ENCODE data around the gene SAMHD1.
"Not testable (repeated sequence)": the region's sequence is repeated elsewhere in the genome, so short reads cannot be mapped to it uniquely, and the experiment has no call there.

The SAMHD1 gene

DNA sequence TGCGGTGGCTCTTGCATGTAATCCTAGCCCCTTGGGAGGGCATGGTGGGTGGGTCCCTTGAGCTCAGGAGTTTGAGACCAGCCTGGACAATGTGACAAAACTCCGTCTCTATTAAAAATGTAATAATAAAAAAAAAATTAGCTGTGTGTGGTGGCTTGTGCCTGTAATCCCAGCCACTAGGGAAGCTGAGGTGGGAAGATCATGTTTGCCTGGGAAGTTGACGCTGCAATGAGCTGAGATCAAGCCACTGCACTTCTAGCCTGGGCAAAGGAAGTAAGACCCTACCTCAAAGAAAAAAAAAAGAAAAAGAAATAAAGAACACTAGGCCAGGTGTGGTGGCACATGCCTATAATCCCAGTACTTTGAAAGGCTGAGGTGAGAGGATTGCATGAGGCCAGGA, 4.5 kb upstream of the SAMHD1 start:
- DNase-seq (ENCODE audit: low read depth): no peak

DNA sequence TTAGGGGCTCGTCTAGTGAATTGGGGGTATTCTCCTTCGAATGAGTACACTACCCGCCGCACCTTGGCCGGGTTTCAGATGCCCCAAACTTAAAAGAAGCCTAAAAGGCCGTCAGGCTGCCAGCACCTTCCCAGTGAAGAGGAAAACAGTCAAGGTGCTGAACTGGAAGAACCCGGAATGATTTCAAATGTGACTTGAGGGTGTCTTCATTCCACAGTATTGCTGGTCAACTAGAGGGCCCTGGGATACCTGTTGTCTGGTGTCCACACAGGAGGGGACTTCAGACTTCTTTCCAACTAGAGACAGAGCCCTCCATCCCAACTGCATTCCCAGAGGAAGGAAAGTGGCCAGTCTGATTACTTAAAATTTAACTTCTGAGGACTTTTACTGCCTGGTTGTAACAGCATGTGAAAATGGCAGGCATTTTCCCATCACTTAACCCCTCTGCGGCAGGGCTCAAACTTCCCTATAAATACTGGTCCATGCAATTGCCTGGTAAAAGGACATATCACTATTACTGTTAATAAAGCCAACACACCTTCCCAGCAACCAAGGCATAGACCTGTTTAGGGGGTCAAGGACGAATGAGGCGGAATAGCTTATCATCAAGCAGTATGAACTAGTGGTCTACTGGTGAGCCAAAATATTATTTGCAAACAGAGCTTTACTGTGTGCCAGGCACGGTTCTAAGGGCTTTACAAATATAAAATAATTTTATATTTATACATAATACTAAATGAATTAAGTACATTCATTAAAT, 651 bp upstream of the SAMHD1 start:
- DNase-seq (ENCODE audit: low read depth): no peak

DNA sequence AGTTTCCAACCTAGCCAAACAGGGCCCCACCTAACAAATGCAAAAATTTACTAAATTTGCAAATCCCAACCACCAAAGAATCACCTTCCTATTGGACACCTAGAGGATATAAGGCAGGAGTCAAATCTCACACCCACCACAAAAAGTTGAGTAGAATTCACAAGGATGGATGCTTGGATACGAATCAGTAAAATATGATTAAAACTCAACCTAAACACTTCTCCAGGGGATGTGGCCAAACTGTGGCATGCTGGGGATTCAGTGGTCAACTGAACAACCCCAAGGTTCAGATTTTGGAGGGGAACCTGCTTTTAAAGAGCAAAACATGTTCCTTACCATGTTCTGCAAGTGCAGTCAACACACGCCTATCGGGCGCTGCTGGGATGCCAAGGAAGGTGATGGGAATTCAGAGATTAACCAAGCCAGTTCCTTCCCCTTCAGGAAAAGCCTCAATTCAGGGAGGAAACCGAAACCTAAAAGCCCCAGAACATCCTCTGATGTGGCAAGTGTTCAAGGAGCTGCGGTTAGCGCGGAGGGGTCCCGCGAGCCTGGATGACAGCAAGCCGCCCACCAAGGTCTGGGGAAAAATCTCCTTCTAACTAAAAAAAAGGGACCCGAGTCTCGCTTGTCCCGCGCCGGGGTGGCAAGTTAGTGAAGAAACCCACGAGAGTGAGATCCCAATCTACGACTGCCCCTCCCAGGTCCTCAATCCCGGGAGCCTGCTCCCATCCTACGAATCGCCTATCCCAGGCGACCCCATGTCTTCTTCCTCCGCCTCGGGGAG, 902 bp downstream of the SAMHD1 start:
- DNase-seq (ENCODE audit: low read depth): no peak

DNA sequence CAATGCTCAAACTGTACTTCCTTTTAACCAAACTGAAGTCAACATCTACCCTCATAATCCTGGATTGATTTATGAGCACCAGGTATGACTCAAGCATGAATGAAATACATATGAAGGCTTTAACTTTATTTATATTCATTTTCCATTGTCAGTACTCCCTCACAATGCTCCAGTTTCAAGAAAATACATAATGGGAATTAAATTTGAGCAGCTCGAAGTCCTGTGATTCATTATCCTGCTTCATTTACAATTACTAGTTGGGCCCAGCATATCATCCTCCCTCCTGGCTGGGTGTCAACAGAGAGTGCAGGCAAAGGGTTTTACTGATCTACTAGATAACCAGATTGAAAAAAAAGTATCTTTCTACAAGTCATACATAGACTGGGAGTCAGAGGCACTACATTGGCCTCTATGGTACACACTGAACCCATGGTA, 10.1 kb downstream of the SAMHD1 start:
- no peak for DNase-seq (ENCODE audit: low read depth)

DNA sequence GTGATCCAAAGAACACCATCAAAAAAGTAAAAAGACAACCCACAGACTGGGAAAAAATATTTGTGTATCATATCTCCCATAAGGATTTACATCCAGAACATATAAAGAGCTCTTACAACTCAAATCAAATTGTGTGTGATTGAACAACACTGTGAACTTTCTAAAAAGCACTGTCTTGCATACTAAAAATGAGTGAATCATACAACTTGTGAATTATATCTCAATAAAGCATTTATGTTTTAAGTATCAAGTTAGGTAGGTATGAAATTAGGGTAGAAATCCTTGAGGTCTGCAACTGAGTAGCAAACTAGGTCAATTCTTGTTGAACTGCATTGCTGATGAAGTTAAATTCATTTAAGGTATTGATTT, 14.1 kb downstream of the SAMHD1 start:
- DNase-seq (ENCODE audit: low read depth): no peak

DNA sequence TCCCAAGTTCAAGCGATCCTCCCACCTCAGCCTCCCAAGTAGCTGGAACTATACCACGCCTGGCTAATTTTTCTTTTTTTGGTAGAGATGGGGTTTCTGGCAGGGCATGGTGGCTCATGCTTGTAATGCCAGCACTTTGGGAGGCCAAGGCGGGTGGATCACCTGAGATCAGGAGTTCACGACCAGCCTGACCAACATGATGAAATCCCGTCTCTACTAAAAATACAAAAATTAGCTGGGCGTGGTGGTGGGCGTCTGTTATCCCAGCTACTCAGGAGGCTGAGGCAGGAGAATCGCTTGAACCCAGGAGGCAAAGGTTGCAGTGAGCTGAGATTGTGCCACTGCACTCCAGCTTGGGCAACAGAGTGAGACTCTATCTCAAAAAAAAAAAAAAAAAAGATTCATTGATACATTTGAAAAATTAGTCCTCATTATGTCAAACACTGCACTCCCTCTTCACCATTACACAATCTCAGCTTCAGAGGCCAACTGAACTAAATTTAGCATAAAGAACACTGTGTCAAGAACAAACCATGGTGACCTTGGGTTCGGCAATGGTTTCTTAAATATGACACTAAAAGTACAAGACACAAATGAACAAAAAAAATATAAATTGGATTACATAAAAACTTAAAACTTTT, 14.6 kb downstream of the SAMHD1 start:
- DNase-seq (ENCODE audit: low read depth): not testable (repeated sequence)

DNA sequence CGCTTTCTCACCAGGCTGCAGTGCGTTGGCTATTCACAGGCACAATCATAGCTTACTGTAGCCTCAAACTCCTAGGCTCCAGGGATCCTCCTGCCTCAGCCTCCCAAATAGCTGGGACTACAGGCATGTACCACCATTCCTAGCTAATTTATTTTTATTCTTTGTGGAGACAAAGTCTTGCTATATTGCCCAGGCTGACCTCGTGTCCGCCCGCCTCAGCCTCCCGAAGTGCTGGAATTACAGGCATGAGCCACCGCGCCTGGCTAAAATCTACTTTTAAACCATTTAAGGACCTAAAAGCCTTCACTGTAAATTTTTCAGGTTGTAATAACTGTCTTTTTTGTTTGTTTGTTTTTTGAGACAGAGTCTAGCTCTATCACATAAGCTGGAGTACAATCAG, 15.2 kb downstream of the SAMHD1 start:
- no peak for DNase-seq (ENCODE audit: low read depth)

DNA sequence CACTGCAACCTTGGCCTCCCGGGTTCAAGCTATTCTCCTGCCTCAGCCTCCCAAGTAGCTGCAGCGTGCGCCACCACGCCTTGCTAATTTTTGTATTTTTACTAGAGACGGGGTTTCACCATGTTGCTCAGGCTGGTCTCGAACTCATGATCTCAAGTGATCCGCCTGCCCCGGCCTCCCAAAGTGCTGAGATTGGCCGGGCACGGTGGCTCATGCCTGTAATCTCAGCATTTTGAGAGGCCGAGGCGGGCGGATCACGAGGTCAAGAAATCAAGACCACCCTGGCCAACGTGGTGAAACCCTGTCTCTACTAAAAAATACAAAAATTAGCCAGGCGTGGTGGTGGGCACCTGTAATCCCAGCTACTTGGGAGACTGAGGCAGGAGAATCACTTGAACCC, 17.9 kb downstream of the SAMHD1 start:
- not testable (repeated sequence) for DNase-seq (ENCODE audit: low read depth)

DNA sequence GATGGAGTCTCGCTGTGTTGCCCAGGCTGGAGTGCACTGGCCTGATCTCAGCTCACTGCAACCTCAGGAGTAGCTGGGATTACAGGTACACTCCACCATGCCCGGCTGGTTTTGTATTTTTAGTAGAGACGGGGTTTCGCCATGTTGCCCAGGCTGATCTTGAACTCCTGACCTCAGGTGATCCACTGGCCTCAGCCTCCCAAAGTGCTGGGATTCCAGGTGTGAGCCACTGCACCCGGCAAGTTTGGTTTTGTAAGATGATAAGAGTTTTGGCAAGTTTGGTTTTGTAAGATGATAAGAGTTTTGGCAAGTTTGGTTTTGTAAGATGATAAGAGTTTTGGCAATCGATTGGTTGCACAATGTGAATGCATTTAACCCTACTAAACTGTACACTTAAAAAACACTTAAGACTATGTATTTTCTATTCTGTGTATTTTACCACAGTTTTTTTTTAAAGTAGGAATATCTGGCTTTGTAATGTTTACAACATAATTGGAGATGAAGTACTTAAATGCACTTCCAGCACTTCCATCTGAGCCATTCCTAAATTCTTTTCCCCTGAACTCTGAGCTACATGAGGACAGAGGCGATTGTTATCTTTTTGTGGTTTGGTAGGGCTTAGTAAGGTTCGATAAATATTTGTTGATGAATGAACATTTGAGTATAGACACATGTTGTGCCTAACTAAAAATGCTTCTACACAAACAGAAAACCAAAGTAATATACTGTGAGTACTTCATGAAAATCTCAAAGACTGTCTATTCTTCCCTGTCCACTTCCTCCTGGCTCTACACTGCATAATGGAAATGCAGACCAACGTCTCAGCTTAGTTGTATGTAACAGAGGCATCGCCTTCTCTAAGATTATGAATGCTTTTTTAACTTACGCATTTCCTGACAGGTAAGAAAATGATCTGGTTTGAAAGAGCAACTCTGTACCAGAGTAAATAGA, 18.8 kb downstream of the SAMHD1 start:
- no peak for DNase-seq (ENCODE audit: low read depth)

DNA sequence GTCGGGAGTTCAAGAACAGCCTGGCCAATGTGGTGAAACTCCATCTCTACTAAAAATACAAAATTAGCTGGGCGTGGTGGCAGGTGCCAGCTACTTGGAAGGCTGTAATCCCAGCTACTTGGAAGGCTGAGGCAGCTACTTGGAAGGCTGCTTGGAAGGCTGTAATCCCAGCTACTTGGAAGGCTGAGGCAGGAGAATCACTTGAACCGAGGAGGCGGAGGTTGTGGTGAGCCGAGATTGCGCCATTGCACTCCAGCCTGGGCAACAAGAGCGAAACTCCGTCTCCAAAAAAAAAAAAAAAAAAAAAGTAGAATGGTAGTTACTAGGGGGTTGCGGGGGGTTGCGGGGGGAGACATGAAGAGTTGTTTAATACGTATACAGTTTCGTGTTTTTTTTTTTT, 19.4 kb downstream of the SAMHD1 start:
- DNase-seq (ENCODE audit: low read depth): not testable (repeated sequence)

DNA sequence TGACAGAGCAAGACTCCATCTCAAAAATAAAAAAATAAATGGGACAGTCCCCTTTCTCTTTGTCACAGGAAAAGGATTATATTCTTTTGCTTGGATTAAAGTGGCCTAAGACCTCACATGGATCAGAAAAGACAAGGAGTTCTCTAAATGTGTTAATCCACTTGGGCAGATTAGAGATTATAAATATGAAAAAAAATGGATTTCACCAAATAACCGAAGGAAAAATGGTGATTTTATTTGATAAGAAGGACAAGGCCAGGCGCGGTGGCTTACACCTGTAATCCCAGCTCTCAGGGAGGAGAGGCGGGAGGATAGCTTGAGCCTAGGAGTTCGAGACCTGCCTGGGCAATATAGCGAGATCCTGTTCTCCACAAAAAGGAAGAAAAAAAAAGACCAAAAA, 21.8 kb downstream of the SAMHD1 start:
- DNase-seq (ENCODE audit: low read depth): no peak

DNA sequence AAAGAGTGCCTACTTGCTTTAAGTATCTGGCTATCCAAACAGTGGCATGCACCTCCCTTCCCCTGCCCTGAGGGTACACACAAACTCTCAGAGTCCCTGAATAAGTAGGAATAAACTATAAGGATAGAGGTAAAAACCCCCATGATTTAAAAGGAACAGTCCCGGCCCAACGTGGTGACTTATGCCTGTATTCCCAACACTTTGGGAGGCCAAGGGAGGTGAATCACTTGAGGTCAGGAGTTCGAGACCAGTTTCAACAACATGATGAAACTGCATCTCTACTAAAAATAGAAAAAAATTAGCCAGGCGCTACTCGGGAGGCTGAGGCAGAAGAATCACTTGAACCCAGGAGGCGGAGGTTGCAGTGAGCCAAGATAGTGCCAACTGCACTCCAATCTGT, 22.2 kb downstream of the SAMHD1 start:
- DNase-seq (ENCODE audit: low read depth): no peak

DNA sequence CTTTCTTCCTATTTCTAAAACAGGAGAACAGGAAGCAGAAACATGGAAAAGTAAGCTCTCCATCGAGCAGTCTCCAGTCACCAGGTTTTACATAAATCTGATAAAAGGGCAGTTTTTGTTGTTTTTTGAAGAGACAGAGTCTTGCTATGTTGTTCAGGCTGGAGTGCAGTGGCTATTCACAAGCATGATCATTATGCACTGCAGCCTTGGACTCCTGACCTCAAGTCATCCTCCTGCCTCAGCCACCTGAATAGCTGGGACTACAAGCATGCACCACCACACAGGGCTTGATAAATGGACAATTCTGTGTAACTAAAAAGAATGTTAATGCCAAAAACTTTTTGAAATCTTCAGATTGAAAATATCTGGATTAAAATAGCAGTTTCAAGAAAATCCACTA, 23.8 kb downstream of the SAMHD1 start:
- DNase-seq (ENCODE audit: low read depth): no peak

DNA sequence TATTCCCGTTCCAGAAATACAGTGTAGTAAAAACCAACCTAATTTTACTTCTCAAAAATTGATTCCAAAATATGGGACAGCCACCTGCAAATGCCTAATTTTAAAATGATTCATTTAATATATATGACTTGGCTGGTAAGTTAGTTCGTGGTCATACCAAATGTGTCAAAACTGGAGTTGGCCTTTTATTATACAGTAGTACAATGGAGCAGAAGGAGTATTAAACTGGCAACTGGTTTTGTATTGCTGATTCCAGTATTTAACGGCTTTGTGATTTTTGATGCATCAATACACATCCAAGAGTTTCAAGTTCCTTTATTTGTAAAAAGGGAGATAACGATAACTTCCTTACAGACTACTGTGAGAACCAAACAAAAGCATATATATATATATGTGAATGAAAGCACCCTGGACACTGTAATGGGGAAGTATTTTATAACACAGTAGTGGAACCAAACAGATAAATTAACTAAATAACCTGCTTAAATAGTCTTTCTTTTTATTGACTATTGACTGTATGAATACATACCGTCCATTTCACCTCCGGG, 24.8 kb downstream of the SAMHD1 start:
- no peak for DNase-seq (ENCODE audit: low read depth)

DNA sequence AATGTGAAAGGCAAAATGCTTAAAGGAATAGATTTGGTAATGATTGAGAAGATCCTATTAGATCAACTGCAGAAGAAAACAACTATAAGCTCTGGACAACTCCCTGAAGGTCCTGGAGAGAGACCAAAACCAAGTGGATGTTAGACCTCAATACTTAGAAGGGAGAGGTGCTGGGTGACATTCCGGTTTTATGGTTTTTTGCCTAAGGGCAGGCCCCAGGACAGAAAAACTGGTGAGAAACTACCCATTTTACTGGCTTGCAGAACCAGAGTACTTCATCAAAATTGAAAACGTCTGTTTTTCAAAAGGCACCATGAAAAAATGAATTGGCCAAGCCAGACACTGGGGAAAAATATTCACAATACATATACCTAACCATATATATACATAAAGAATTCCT, 26.3 kb downstream of the SAMHD1 start:
- DNase-seq (ENCODE audit: low read depth): no peak

DNA sequence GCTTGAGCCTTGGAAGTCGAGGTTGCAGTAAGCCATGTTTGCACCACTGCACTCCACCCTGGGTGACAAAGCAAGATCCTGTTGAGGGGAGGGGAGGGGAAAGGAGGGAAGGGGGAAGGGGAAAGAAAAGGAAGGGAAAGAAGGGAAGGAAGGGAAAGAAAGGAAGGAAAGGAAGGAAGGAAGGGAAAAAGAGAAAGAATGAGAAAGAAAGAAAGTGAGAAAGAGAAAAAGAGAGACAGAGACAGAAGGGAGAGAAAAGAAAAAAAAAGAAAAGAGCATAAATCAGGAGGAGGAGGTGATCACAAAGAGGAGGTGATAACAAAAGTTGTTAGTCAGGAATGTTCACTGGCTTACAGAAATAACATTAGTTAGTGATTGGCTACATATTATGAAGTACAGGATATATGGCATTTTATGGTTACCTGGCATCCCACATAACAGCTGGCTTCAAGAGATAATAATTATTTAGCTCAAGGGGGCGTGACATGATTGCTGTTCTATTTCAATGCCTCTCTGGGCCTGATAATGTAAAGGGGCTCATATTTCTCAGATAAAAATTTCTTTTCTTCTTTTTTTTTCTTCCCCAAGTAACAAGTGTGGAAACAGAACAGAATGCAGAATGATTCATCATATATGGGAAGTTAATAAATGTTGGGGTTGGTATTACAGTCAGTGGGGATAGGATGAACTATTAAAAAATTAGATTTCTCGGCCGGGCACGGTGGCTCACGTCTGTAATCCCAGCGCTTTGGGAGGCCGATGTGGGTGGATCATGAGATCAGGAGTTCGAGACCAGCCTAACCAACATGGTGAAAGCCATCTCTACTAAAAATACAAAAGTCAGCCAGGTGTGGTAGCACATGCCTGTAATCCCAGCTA, 27.1 kb downstream of the SAMHD1 start:
- no peak for DNase-seq (ENCODE audit: low read depth)

DNA sequence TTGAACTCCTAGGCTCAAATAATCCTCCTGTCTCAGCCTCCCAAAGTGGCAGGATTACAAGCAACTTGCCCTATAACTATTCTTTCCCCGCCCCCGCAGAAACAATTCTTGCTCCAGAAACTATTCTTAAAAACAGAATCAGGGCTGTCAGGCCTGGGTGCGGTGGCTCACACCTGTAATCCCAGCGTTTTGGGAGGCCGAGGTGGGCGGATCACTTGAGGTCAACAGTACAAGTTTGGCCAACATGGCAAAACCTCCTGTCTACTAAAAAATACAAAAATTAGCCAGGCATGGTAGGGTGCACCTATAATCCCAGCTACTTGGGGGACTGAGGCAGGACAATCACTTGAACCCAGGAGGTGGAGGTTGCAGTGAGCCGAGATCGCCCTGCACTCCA, 31.2 kb downstream of the SAMHD1 start:
- no peak for DNase-seq (ENCODE audit: low read depth)

DNA sequence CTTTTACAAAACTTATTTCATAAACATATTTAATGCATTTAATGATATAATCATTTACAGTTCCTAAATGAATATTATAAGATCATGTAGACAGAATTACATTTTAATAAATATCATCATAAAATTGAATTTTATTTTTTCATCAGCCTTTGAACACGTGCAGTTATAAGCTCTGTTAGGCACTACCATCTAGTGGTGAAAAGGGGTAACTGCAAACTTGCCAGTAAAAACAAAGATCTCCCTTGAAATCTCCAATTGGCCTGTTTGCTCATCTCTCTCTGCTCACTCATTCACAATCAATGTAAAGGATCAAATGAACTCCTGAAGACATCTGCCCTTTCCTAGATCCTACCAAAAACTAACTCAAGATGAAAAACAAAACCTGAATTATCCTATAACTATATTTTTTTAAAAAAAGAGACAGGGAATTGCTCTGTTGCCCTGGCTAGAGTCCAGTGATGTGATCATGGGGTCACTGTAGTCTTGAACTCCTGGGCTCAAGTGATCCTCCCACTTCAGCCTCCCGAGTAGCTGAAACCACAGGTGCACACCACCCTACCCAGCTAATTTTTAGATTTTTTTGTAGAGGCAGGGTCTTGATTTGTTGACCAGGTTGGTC, 31.7 kb downstream of the SAMHD1 start:
- peak; percentile 47 for DNase-seq (ENCODE audit: low read depth)

DNA sequence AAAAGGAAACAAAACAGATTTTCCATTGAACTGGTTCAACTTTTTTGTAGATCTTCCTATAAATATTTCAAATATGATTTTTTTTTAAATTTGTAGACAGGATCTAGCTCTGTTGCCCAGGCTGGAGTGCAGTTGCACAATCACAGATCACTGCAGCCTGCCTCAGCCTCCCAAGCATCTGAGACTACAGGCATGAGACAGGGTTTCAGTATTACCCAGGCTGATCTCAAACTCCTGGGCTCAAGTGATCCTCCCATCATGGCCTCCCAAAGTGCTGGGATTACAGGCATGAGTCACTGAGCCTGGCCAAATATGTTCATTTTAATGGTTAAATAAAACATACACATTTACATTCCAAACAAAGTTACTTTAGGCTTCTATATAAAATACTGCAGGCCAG, 33.6 kb downstream of the SAMHD1 start:
- DNase-seq (ENCODE audit: low read depth): no peak

DNA sequence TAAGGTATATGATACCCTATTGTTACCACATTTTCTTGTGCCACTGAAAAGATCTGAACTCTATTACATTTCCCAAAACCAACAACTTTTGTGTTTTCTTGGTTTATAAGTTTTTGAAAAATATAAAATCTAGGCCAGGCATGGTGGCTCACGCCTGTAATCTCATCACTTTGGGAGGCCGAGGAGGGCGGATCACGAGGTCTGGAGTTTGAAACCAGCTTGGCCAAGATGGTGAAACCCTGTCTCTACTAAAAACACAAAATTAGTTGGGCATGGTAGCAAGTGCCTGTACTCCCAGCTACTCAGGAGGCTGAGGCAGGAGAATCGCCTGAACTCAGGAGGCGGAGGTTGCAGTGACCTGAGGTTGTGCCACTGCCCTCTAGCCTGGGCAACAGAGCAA, 34.3 kb downstream of the SAMHD1 start:
- no peak for DNase-seq (ENCODE audit: low read depth)
